ENCODE measurements around the gene AURKAIP1. TPM values are rescaled to one million over a fixed set of nuclear protein-coding genes. Genes with fewer than 3 reads are reported as not detected.
A peak's percentile ranks its signal among the peaks of the same experiment; 100 is the strongest.

Gene AURKAIP1
- 100 to 1,000 TPM; 178 to 206 (median 196) TPM for total RNA-seq (2021; fragmentation: NEBNext Ultra II Directional; extraction: Animal tissue kit (Norgen Biotek cat#: 25700))
- long read RNA-seq, transcript AURKAIP1-202 (4 exons, 1,047 nt), result major isoform, 140 of 171 reads
- long read RNA-seq, transcript AURKAIP1-203 (3 exons, 1,072 nt), result minor isoform, 8 of 171 reads
- long read RNA-seq, transcript AURKAIP1-201 (4 exons, 798 nt), result minor isoform, 5 of 171 reads
- long read RNA-seq, partial matches to known transcripts, result 7 of 171 reads
- long read RNA-seq, other reads (novel, unspliced or antisense), result 7 of 171 reads

GRCh38 chr1:1374929-1375662 lies at the start of gene AURKAIP1:
Gene AURKAIP1, minus strand, starts transcription at chr1:1375207. Its CDS starts 451 bp downstream, at chr1:1374756.
- Mint-ChIP-seq H3K4me1 (ENCODE audit: low read depth) (peaks cover 11% of the 10 kb centered on the region; the same call in 1 of the 2 replicates), H3K36me3 (ENCODE audit: low read depth) (no peaks in the 10 kb centered on the region), H3K4me3 (peak within 1 kb of the TSS; percentile 91), H3K27ac (peak within 1 kb of the TSS; percentile 96), H3K27me3 (ENCODE audit: insufficient read depth) (no peaks in the 10 kb centered on the region), H3K9me3 (no peaks in the 10 kb centered on the region)
- DNase-seq, result peak; percentile 100
- peak; percentile 75 for TF ChIP-seq CTCF (IDR thresholded peaks at IDR 0.05)

GRCh38 chr1:1424707-1425106 lies 49.7 kb upstream of the AURKAIP1 start:
- DNase-seq, result no peak
- no peak overlapping the region for H3K4me3 Mint-ChIP-seq
- H3K4me1 Mint-ChIP-seq (ENCODE audit: low read depth), result peaks cover 16% of the 10 kb centered on the region

GRCh38 chr1:1423245-1423597 lies 48.2 kb upstream of the AURKAIP1 start:
- no peaks in the 10 kb centered on the region for H3K36me3 Mint-ChIP-seq (ENCODE audit: low read depth)
- no peak overlapping the region for H3K4me3 Mint-ChIP-seq
- no peaks in the 10 kb centered on the region; the same call in 1 of the 2 replicates for H3K27me3 Mint-ChIP-seq (ENCODE audit: insufficient read depth)
- DNase-seq, result no peak
- H3K4me1 Mint-ChIP-seq (ENCODE audit: low read depth), result peaks cover 13% of the 10 kb centered on the region
- H3K9me3 Mint-ChIP-seq, result peaks cover under 1% of the 10 kb centered on the region; the same call in 1 of the 2 replicates
- peak overlapping the region; percentile 57; the same call in 1 of the 2 replicates for H3K27ac Mint-ChIP-seq
- no peak for TF ChIP-seq CTCF (IDR thresholded peaks at IDR 0.05)

More at GRCh38 chr1:1424707-1425106, 49.7 kb upstream of the AURKAIP1 start:
- Mint-ChIP-seq H3K27me3 (ENCODE audit: insufficient read depth) (peaks cover 2% of the 10 kb centered on the region; the same call in 1 of the 2 replicates), H3K9me3 (peaks cover 5% of the 10 kb centered on the region), H3K27ac (no peak overlapping the region), H3K36me3 (ENCODE audit: low read depth) (no peaks in the 10 kb centered on the region)
- TF ChIP-seq CTCF (IDR thresholded peaks at IDR 0.05), result no peak

- no peaks in the 10 kb centered on the region; the same call in 1 of the 2 replicates for H3K27me3 Mint-ChIP-seq (ENCODE audit: insufficient read depth)
- H3K27ac Mint-ChIP-seq, result peak overlapping the region; percentile 57; the same call in 1 of the 2 replicates
- DNase-seq, result peak; percentile 22
- no peaks in the 10 kb centered on the region for H3K36me3 Mint-ChIP-seq (ENCODE audit: low read depth)
- no peak for TF ChIP-seq CTCF (IDR thresholded peaks at IDR 0.05)
- no peaks in the 10 kb centered on the region for H3K9me3 Mint-ChIP-seq
- peaks cover 13% of the 10 kb centered on the region for H3K4me1 Mint-ChIP-seq (ENCODE audit: low read depth)
- no peak overlapping the region for H3K4me3 Mint-ChIP-seq
These were observed 47.6 kb upstream of the AURKAIP1 start for GRCh38 chr1:1422465-1423244.

GRCh38 chr1:1421907-1422464 lies 47.0 kb upstream of the AURKAIP1 start:
- H3K36me3 Mint-ChIP-seq (ENCODE audit: low read depth), result no peaks in the 10 kb centered on the region
- no peaks in the 10 kb centered on the region for H3K9me3 Mint-ChIP-seq
- no peak for DNase-seq
- peaks cover 13% of the 10 kb centered on the region for H3K4me1 Mint-ChIP-seq (ENCODE audit: low read depth)
- no peak overlapping the region for H3K27ac Mint-ChIP-seq
- no peak overlapping the region for H3K4me3 Mint-ChIP-seq
- H3K27me3 Mint-ChIP-seq (ENCODE audit: insufficient read depth), result no peaks in the 10 kb centered on the region; the same call in 1 of the 2 replicates
- TF ChIP-seq CTCF (IDR thresholded peaks at IDR 0.05), result no peak

Data from HFFc6 (cell line).